PC-3 (cell line): ENCODE measurements around the gene CFAP161.

Experiments
- CTCF ChIP-seq: fragments of 300-600 bp; sonication (generic); conservative IDR thresholded peaks from 2 replicates; pipeline ENCODE4 v1.5.1; 2017; ENCODE audit warnings: antibody characterized with exemption, low read depth, mild to moderate bottlenecking, low read length
- EZH2 ChIP-seq: fragments of 300-600 bp; sonication (generic); IDR thresholded peaks from one replicate; pipeline ENCODE4 v1.6.1; 2017; ENCODE audit warnings: antibody characterized with exemption, mild to moderate bottlenecking, low read length; ENCODE audit not compliant: unreplicated experiment
- EZH2phosphoT487 ChIP-seq: fragments of 300-600 bp; sonication (generic); IDR thresholded peaks from 2 replicates; pipeline ENCODE4 v1.6.1; 2018; ENCODE audit warnings: mild to moderate bottlenecking, antibody characterized with exemption, low read length, borderline replicate concordance

GRCh38 chr15:81181220-81181619 lies 47.1 kb downstream of the CFAP161 start:
- TF ChIP-seq CTCF (no peak), EZH2phosphoT487 (no peak), EZH2 (no peak)
